Measurements from ENCODE around the gene H1-8. TPM values are rescaled to one million over a fixed set of nuclear protein-coding genes. Genes with fewer than 3 reads are reported as not detected.

Gene H1-8
- total and polyA plus RNA-seq, 7 donors: not detected

- WGBS, 3 donors: 55 to 67% (median 63%) methylated on average over 14 to 16 of the region's 16 CpGs
- ATAC-seq (peak in 1 of 4 donors; percentile 15), DNase-seq (peak; percentile 59 to 75)
- Histone ChIP-seq H3K36me3 (ENCODE audit: insufficient read depth in 1 of 2, low read depth in 1 of 2) (peaks cover 0 to 43% of the 10 kb centered on the region in 2 donors), H3K9me3 (no peaks in the 10 kb centered on the region), H3K27me3 (ENCODE audit: insufficient read depth in 3 of 3, low read length in 2 of 3) (no peaks in the 10 kb centered on the region), H3K4me1 (peaks cover 25% of the 10 kb centered on the region), H3K4me3 (peak overlapping the region; percentile 4), H3K27ac (peak overlapping the region; percentile 66)
- intact Hi-C loops (cut with DNase I): no loop called here
- TF ChIP-seq CTCF (IDR thresholded peaks at IDR 0.05): no peak
Observed at GRCh38 chr3:129560269-129560787, 17.4 kb downstream of the H1-8 start.

DNA sequence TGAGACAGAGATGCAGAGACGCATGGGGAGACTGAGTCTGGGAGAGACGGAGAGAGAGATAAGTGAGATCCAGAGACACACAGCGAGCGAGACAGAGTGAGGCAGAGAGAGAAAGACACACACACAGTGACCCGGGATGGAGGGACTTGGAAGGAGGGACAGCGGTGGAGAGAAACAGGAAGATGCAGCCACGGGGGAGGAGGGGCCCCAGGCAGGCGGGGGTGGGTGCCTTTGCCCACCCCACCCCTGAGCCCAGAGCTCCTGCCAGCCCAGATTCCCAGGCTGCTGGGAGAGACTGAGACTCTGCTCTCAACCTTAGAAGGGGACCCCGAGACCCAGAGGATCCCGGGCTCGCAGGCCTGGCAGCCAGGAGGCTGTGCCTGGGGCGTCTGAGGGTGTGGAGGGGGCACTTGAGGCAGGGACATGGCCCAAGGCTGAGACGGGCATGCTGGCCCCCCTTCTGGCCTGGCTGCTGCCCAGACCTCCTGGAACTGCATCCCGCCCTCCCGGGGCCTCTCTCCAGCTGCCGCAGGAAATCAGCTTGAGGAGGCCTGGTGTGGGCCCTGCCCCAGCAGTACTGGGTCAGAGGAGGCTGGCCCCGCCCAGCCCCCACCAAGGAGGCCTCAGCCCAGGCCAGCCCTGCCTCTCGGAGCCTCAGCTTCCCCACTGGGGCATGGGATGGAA lies 18.1 kb downstream of the H1-8 start:
- ATAC-seq (peak; percentile 48 to 70 (median 62)), DNase-seq (peak; percentile 85 to 91)
- Histone ChIP-seq H3K4me3 (peak overlapping the region; percentile 4), H3K4me1 (peaks cover 24% of the 10 kb centered on the region), H3K36me3 (ENCODE audit: insufficient read depth in 1 of 2, low read depth in 1 of 2) (peaks cover 0 to 44% of the 10 kb centered on the region in 2 donors), H3K9me3 (no peaks in the 10 kb centered on the region), H3K27me3 (ENCODE audit: insufficient read depth in 3 of 3, low read length in 2 of 3) (no peaks in the 10 kb centered on the region), H3K27ac (peak overlapping the region; percentile 66)
- no peak for TF ChIP-seq CTCF (IDR thresholded peaks at IDR 0.05)
- intact Hi-C loops (cut with DNase I): no loop called here
- WGBS, 3 donors: 29 to 38% (median 37%) methylated on average over 13 to 18 of the region's 18 CpGs

- H3K9me3 ChIP-seq: no peaks in the 10 kb centered on the region
- peaks cover 0 to 38% of the 10 kb centered on the region in 2 donors for H3K36me3 ChIP-seq (ENCODE audit: insufficient read depth in 1 of 2, low read depth in 1 of 2)
- intact Hi-C loops (cut with DNase I): no loop called here
- 74 to 82% (median 79%) methylated on average over 18 of the region's 18 CpGs for WGBS, 3 donors
- ATAC-seq: no peak
- no peak for TF ChIP-seq CTCF (IDR thresholded peaks at IDR 0.05)
- H3K4me3 ChIP-seq: no peak overlapping the region
- peaks cover 24% of the 10 kb centered on the region for H3K4me1 ChIP-seq
- DNase-seq: peak in 1 of 2 donors; percentile 56
- H3K27me3 ChIP-seq (ENCODE audit: insufficient read depth in 3 of 3, low read length in 2 of 3): no peaks in the 10 kb centered on the region
- peak overlapping the region; percentile 66 for H3K27ac ChIP-seq
Observed at GRCh38 chr3:129561619-129562248, 18.8 kb downstream of the H1-8 start.

DNA sequence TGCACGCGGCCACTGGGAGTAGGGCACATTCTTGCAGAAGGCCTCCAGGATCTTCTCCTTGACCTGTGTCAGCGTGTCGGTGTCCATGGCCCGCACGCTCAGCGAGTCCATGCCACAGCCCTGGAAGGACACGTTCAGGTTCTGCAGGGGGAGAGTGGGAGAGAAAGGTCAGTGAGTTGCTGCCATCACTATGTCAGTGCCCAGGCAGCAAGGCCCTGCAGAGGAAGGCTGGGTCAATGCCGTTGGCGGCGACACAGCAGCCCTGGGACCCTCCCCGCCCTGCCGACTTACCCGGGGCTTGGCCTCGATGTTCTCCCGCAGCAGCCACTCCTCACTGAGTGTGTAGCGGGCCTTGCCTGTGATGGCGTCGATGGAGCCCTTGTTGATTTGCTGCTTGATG lies 19.8 kb downstream of the H1-8 start:
- WGBS, 3 donors: 88 to 90% (median 89%) methylated on average over 19 of the region's 19 CpGs
- H3K27ac ChIP-seq: no peak overlapping the region
- DNase-seq (peak; percentile 9 to 41), ATAC-seq (no peak)
- no peak for TF ChIP-seq CTCF (IDR thresholded peaks at IDR 0.05)
- peaks cover 0 to 45% of the 10 kb centered on the region in 2 donors for H3K36me3 ChIP-seq (ENCODE audit: insufficient read depth in 1 of 2, low read depth in 1 of 2)
- no peaks in the 10 kb centered on the region for H3K27me3 ChIP-seq (ENCODE audit: insufficient read depth in 3 of 3, low read length in 2 of 3)
- no peaks in the 10 kb centered on the region for H3K9me3 ChIP-seq
- H3K4me3 ChIP-seq: no peak overlapping the region
- intact Hi-C loops (cut with DNase I): no loop called here
- peaks cover 24% of the 10 kb centered on the region for H3K4me1 ChIP-seq

Measured in psoas muscle (tissue), 8 donors.